Activated CD4-positive, alpha-beta T cell treated with anti-CD3 and anti-CD28 coated beads, Interleukin-2, amount 50 U/mL, for 1 hour (primary cell): Measurements from ENCODE around the gene GLTP.

Source experiments
- DNase-seq: peaks from one replicate; pipeline ENCODE4 v3.0.0-alpha.2; 2020

Gene GLTP

DNA sequence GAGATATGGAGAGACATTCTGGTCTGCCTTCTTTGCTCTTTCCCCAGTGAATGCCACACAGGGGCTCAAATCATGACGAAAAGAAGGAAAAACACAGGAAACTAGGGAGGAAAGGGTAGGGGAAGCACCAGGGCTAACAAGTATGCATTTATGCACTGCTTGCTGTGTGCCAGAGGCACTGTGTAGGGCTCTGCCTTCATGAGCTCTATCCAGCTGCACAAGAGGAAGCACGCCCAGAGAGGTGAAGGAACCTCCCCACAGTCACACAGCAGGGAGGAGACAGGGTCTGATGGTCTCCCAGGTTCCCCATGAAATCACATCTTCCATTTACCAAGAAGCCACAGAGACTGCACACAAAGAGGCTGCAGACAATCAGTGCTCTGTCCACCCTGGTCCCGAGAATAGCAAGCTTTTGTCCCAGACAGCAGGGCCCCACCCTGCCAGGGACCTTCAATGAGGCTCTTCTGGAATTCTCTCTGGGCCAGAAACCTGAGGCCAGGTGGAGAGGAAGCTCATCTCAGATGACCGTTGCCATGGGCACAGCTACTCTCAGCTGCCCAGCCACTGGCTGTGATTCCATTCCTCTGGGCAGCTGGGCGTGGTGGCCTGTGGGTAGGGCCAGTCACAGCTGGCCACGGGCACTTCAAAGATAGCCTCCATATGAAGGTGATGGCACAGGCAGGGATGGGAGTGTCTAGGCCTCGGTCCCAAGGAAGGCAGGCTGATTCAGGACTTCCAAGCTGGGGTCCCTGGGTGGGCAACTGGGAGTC lies 39.9 kb downstream of the GLTP start:
- no peak for DNase-seq

DNA sequence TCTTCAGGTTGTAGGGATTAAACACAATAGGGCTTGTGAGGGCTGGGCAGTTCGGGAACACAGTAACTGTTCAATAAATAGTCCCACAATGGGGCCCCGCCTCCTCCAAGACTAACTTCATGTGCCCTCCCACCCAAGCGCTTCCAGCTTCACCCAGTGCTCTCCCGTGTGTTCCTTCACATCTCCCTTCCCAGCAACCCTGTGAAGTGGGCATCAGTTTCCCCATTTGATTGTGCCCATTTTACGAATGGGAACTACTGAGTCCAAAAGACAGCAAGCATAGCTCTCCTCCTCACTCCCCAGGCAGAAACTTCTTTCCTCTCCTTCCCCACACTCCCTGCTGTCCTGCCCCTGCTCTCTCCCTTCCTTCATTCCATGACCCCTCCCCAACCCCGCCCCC lies 40.9 kb downstream of the GLTP start:
- DNase-seq, result no peak

DNA sequence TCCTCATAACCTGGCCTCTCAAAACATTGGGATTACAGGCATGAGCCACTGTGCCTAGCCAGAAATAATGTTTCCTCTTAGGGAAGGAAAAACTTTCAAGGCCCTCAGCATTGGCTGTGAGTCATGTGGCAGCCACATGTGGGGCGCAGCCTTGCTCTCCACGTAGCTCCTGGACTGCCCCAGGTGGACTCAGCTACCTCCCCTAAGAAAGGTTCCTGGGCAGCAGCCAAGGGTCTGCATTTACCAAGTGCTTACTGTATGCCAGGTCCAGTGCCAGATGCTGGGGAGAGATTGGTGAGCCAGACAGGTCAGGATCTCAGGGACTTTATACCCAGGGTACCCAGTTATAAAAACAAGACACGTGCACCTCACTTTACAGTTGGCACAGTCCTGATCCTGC lies 43.4 kb downstream of the GLTP start:
- DNase-seq, result no peak

DNA sequence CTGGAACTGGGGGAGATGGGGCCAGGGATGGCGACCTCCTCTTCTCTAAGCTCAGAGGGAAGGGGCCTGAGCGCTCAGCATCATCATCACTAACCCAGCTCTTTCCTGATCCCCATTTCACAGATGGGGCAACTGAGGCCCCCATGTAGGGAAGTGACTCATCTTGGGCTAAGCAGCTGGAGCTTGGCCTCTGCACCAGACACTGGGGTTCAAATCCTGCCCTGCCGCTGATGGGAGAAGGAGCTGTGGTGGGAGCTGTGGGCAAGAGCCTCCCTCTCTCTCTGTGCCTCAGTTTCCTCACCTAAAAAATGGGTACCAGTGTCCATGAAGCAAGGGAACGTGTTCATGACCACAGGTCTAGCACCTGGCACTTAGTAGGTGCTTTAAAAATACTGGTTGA lies 44.5 kb downstream of the GLTP start:
- DNase-seq, result no peak

DNA sequence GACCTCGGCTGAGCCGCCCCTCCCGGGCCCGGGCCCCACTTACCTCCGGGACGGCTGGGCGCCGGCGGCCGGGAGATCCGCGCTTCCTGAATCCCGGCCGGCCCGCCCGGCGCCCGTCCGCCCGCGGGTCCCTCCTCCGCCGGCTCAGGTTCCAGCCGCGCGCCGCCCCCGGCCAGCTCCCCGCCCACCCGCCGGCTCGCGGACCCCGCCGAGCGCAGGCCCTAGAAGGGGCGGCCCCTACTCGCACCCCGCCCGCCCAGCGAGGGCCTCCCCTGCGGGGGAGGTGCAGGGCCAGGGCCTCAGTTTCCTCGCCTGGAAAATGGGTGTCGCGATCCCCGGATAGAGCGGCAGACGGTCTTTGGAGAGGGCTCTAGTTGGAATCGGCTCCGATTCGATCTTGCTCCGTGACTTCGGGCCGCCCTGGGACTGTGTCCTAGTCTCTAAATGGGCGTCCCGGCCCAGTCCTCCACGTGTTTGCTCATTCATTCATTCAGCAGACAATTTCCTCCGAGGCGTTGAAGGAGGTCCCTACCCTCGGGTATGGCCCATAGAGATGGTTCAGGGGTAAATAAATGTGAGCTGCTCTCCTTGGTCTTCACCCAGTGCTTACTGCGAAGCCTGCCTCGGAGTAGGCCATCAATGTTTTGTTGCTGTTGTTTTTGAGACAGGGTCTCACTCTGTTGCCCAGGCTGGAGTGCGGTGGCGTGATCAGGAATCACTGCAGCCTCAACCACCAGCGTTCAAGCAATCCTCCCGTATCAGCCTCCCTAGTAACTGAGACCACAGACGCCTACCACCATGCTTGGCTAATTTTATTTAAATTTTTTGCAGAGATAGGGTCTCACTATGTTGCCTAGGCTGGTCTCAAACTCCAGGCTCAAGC lies 46.8 kb downstream of the GLTP start, which contains the start of gene TRPV4:
TRPV4 (minus strand) TSS at position 92 of the 883 bp plus-strand sequence. CDS start 18,602 bp downstream, outside the sequence.
- no peak for DNase-seq

DNA sequence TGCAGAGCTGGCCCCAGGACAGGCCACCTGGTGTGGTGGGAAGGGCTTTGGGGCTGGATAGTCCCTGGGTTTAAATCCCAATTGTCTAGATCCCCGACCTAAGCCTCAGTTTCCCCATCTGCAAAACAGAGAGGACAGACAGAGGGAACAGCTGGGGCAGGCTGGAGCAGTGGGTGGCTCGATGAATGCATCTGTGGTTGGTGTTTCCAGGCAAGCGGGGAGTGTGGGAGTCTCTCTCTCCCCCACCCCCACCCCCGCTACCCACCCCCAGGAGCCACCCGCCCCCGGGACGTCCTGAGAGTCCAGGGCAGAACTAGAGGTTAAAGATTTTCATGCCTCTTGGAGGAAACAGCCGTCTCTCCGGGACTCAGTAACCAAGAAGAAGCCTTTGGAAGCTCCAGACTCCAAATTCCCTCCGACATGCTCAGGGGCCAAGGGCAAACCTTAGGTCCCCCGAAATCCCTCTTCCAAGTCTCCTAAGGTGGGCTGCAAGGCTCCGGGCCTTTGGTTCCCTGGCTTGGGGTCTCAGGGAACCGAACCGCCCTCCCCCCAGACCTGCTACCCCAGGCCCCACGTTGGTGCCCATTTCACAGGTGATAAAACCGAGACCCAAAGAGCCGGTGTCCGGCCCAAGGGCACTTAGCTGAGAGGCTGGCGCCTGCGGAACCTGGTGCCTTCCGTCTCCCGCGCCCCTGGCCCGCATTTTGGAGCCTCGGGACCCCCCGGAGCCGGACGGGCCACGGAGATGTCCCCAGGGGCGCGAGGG lies 47.6 kb downstream of the GLTP start:
- no peak for DNase-seq

DNA sequence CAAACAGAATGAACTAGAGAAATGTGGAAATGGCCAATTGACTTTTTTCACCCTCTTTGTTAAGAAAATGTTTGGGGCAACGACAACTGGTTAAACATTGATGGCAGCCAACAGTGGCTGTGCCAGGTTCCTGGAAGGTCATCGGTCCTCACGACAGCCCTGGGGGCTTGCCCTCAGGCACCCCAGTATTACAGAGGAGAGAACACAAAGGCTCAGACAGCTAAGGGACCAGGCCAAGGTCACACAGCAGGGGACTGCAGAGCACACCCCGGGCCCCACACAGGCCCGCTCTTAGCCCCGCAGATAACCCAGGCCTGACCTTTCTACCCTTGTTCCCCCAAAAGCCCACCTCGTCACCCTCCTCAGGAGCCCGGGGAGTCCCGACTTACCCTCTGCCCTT lies 48.4 kb downstream of the GLTP start:
- no peak for DNase-seq

DNA sequence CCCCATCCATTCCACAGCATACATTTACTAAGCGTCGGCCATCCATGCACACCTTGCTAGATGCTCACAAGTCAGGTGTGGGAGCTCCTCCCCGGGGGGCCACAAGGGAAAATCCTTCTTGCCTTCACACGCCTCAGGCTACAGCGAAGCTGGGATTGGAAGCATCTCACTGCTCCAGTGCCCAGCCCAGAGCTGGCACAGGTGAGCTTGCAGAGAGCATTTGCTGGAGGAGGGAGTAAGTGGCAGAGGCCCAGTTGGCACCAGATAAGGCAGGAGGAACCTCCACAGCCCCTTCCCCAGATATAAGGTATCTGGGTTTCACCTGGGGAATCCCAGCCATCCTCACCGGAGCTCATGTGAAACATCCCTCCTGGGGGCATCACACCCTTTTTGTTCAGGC lies 49.0 kb downstream of the GLTP start:
- no peak for DNase-seq

DNA sequence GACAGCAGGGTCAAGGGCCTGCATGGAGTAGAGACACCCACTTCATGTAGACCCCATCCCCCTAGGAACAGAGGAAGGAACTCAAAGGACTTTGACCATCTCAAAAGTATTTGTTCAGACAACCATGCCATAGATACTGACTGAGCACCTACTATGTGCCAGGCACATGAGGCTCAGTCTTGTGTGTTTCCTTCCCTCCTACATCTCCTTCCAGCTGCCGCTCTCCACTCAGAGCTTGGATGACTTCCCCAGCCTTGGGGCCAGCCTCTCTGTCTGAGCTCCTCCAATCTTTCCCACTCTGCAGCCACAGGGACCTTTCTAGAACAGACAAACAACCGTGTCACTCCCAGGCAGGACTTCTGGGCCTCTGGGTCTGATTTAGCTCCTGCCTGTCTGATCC lies 49.6 kb downstream of the GLTP start:
- DNase-seq, result no peak

DNA sequence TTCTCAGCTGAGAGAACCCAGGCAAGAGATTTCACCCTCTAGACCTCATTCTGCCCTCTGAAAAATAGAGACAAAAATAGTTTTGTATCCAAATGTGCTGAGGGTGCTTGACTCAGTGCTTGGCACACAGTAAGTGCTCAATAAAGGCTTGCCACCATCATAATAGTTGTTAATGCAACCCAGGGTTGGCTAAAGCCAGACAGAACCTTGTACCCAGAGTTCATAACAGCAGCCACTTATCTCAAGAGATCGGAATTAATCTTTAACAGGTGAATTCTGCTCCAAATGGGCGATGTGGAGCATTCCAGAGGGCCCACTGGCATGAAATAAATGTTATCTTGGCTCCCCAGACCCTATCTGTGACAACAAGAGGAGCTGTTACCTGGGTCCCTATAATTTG lies 50.1 kb downstream of the GLTP start:
- DNase-seq, result no peak

DNA sequence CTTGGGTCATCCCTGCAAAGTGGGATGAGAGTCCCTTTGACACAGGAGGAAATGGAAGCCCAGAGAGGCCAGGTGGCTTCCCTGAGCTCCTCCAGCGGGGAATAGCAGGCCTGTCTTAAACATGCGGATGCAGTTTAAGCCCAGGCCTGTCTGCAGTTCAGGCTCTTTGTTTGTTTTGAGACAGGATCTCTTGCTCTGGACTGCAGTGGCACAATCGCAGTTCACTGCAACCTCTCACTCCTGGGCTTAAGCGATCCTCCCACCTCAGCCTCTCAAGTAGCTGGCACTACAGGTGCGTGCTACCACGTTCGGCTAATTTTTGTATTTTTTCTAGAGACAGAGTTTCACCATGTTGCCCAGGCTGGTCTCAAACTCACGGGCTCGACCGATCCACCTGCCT lies 50.7 kb downstream of the GLTP start:
- DNase-seq, result no peak

DNA sequence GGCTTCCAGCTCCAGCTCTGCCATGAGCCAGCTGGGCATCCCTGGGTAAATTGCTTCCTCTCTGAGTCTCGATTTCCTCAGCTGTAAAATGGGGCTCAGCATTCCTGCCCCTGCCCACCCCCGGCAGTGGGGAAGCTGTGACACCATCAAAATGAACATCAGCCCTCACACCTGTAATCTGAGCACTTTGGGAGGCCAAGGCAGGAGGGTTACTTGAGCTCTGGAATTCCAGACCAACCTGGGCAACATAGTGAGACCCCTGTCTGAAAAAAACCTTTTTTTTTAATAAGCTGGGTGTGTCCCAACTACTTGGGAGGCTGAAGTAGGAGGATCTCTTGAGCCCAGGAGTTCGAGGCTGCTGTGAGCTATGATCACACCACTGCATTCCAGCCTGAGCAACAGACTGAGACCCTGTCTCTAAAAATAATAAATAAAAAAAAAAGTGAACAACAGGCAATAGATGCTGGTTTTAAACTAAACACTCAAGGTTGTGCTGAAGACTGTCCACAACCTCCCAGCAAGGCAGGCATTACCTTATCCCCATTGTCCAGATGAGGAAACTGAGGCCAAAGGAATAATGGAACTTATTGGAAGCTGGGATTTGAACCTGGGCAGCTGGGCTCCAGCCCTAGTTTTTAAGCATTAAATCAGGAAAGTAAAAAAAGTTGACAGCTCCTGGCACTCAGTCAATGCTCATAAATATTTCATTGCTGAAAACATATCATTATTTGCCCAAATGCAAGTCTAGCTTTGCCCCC lies 51.4 kb downstream of the GLTP start:
- DNase-seq, result no peak

DNA sequence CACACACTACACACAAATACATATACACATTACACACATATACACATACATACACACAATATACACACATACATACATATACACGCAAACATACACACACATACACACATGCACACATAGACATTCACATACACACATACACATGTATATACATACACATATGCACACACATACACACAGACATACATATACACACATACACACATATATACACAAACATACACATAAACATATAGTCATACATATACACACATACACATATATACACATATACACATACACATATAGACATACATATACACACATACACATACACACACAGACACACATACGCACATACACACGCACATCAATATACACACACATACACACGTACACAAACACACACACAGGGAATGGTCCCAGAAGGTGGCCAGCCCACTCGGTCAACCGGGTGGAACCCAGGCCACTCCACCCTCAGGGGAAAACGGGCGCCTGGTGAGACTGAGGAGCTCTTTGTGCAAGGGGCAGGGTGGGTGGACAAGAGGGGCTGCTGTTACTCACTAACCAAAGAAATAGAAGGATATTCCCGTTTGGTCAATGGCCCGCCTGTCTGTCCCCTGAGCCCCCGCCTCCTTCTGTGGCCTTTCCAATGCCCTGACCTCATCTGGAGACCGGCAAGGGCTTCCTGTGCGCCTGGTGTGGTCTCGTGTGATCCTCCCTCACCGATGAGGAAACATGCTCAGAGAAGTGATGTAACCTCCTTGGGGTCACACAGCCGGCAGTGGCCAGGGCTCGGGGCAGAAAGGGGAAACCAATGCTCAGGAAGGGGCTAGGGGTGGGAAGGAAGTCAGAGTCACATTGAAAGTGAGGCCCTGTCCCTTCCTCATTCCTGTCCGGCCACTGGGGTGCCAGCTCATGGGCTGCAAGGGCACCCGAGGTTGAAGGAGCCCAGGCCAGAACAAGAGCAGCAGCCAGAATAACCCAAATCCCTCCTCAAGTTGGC lies 52.5 kb downstream of the GLTP start:
- no peak for DNase-seq

DNA sequence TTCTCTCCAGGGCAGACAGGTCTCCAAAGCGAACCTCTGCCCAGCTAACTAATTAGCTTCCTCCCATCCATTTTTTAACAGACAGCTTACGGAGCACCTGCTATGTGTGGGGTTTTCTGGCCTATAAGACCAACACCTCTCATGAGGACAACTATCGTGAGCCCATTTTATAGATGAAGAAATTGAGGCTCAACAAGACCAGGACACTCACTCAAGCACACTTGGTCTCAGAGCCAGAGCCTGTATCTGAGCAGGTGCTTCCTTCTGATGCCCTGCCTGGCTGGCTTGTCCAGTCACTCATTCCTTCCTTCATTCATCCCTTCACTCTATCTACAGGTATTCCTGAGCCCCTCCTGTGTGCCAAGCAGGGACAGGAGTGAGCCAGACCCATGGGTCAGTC lies 53.3 kb downstream of the GLTP start:
- no peak for DNase-seq

DNA sequence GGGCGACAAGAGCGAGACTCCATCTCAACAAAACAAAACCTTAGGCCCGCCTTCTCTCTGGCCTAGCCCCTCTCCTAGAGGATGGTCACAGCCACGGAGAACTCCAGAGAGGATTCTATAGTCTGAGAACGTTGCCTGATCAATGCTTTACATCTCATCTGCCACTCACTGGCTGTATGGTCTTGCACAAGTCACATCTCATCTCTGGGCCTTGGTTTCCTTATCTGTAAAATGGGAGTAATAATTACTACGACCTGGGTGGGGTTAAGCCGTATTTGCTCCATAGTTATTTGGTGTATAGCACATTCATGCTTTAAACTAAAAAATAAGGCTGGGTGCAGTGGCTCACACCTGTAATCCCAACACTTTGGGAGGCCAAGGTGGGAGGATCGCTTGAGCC lies 55.6 kb downstream of the GLTP start:
- DNase-seq, result no peak

DNA sequence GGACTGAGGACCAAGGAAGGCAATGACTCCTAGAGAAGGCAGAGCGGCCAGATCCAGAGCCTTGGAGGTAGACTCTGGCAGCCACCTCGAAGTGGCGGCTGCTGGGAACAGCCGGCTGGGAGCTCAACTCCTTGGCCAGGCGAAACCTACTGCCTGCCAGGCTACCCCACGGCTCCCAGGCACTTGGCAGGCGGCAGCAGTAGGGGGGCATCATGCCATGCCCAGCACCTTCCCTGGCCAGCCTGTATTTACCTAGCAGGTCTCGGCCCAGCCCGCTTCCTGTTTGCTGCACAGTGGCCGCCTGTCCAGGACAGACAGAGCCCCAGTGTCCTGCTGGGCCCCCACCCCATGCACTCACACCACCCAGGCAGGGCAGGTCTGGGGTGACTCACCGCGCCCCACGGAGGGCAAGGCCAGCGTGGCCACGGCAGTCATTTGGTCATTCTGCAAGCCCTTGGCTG lies 57.4 kb downstream of the GLTP start:
- no peak for DNase-seq

DNA sequence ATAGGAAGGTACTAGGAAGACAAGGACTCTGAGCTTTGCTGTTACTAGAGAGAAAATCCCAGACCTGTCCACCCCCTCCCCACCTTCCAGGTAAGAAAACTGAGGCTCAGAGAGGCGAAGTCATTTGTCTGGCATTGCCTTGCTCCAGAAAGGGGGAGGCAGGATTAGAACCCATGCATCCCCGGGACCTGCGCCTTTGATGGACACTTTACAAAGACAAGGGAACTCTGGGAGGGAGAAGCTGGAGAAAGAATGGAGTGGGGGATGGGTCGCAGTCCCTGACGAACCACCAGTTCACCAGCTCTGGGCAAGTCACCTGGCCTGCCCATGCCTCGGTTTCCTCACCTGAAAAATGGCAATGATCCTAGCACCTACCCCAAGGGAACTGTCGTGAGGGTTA lies 57.9 kb downstream of the GLTP start:
- no peak for DNase-seq

DNA sequence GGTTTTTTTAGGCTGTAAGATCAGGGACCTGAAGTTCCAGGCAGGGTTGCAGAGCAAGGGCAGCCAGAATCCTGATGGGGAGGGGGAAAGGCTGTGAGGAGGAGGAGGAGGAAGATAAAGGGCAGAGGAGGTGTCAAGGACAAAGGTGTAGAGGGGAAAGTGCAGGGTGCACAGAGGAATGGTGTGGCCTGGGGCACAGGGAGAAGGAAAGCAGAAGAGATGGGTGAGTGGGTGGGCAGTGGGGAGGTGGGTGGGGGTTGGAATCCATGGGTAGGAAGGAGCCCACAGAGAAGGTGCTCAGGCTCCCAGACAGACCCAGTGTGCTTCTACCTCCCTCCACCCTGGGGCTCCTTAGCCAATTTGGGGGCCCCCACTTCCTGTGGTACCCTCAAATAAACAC lies 58.4 kb downstream of the GLTP start:
- no peak for DNase-seq

DNA sequence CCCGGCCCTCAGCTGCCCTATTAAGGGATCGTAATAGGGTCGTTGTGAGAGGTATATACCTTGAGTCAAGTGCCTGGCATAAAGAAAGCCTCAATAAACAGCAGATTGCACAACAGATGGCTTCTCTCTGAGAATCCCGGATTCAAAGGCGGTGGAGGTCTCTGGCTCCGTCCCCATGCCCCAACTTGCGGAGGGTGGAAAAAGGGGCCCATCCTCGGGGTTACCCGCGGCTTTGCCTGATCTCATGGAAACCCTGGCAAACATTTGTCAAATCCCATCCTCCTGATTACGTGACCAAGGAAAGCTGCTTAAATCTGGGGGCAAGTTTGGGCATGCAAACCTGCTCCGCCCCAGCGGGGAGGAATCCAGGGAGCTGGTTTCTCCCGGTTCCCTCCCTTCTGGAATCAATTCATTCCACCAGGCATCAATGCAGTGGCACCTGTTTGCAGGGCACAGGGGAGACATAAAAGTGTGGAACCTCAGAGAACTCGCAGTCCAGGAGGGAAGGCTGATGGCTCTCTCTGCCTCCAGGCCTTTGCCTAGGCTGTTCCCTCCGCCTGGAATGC lies 59.4 kb downstream of the GLTP start:
- no peak for DNase-seq

DNA sequence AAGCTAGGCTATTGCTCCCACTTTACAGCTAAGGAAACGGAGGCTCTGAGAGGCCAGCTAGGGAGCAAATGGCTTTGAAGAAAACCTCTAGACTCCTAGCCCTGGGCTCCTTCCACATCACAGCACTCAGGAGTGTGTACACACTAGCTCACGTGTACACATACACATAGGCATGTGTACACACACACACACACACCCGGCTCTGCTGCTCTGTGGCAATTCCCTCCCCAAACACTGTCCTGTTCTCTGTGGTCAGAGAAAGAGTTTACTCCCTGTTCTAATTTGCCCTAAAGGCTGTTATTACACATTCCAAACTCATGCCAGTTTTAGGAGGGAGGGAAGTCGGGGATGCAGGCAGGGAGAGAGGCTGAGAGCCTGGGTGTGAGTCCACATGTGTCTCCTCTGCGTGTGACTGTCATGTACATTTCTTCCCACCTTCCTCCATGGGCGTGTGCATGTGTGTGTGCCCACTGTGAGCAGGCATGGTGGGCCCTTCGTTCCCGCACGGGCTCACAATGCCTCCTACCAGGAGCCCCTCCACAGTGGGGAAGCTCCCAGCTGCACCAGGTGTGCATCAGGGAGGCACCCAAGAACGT lies 61.3 kb downstream of the GLTP start:
- no peak for DNase-seq

DNA sequence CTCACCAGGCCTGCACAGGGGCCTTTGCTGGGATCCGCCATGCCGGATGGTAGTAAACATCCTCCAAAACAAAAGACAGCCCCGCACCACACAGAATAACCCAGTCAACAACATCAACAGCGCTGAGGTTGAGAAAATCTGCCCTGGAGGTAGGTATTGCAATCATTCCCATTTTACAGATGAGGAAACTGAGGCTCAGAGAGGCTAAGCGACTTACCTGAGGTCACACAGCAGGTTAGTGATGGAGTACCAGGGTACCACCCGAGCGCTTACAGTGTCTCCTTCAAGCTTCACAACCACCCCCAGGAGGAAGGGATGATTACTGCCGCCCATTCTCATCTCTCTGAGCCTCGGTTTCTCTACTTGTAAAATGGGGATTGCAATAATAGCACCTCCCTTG lies 62.1 kb downstream of the GLTP start:
- no peak for DNase-seq
